Measurements from ENCODE around the gene EP400. TPM values are rescaled to one million over a fixed set of nuclear protein-coding genes. Genes with fewer than 3 reads are reported as not detected.

The EP400 gene
- total and polyA plus RNA-seq, 2 of the 4 experiments (the other 2 are of a cell fraction): 4.3 to 11.4 TPM

DNA sequence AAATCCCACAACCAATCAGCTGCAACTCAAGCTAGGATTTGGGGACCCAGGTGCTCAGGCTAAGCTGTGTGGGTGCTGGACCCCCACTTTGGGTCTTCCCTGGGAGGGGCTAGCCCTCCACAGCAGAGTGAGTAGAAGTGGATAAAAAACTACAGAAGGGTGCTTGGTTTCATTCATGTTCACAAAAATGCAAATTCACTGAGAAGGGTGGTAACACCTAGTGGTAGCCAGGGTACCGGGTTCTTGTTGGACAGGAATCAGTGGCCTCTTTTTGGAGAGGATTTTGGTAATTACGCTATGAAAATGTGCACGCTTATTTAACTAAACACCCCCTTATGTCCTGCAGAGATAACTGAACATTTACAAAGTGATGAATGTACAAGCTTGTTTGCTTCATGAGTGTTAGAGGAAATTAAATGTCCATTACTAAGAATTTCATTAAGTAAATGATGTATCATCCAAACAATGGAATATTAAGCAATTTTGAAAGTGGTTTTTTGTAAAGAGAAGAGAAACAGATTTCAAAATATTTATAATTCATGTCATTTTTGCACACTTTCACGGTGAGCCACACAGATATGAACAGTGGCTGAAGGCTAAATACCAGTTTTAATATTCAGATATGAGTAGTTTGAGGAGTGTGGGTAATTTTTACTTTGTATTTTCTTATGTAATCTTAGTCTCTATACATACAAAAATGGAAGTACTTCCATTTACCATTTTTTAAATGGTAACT, 116.0 kb downstream of the EP400 start:
- Histone ChIP-seq H4K5ac (ENCODE audit: low read depth, low read length) (no peak overlapping the region), H4K91ac (ENCODE audit: insufficient read depth, low read depth, low read length) (no peak overlapping the region), H4K8ac (ENCODE audit: low read depth in 2 of 2, low read length in 2 of 2) (no peak overlapping the region), H3K9ac (ENCODE audit: low read depth, low read length) (no peak overlapping the region), H2BK15ac (ENCODE audit: low read depth, low read length) (no peak overlapping the region), H2AK5ac (ENCODE audit: low read depth, low read length) (no peak overlapping the region), H3K4me1 (ENCODE audit: control insufficient read depth, insufficient read depth, low read length) (peaks cover 2% of the 10 kb centered on the region; the same call in 1 of the 2 replicates), H3K79me1 (ENCODE audit: low read depth in 1 of 2, low read length in 2 of 2) (peaks cover 0 to 3% of the 10 kb centered on the region in 2 experiments; a peak in 1 of 4 replicates), H3K4me2 (ENCODE audit: low read depth, low read length) (no peak overlapping the region), H3K23ac (ENCODE audit: low read depth, low read length) (no peak overlapping the region), H3K27ac (ENCODE audit: insufficient read depth, low read length) (no peak overlapping the region), H2AK9ac (replicated peaks; ENCODE audit: low read depth, low read length, poor library complexity) (no peak overlapping the region), H2AFZ (replicated peaks; ENCODE audit: low read length, poor library complexity) (no peak overlapping the region), H4K20me1 (ENCODE audit: insufficient read depth, low read length) (no peaks in the 10 kb centered on the region; the same call in 1 of the 2 replicates), H3K4ac (ENCODE audit: low read depth, low read length) (no peak overlapping the region), H3K4me3 (ENCODE audit: insufficient read depth, low read depth, low read length) (no peak overlapping the region), H3K36me3 (ENCODE audit: control insufficient read depth, insufficient read depth, low read length) (peaks cover 73% of the 10 kb centered on the region), H3K56ac (ENCODE audit: extremely low read depth, insufficient read depth, low read length) (no peak overlapping the region), H3K9me3 (ENCODE audit: control insufficient read depth, insufficient read depth, low read length) (no peaks in the 10 kb centered on the region), H3K9me1 (ENCODE audit: insufficient read depth, low read length) (peaks cover 3% of the 10 kb centered on the region; the same call in 1 of the 2 replicates), H2BK5ac (ENCODE audit: low read depth, low read length, poor library complexity, severe bottlenecking) (no peak overlapping the region), H3K14ac (replicated peaks; ENCODE audit: low read depth, low read length) (no peak overlapping the region), H3K27me3 (ENCODE audit: control insufficient read depth, insufficient read depth, low read length) (no peaks in the 10 kb centered on the region), H2BK20ac (ENCODE audit: low read depth, low read length) (no peak overlapping the region), H2BK120ac (ENCODE audit: low read depth, low read length) (no peak overlapping the region), H3K18ac (ENCODE audit: low read depth, low read length) (no peak overlapping the region)
- BruUV-seq (replicated peaks): no TSS peak
- CTCF ChIA-PET: no interaction called here
- DNase-seq (no peak), ATAC-seq (ENCODE audit: low read depth) (no peak; the same call in 1 of the 2 replicates)
- intact Hi-C loops (cut with micrococcal nuclease) (no loop called here), dilution Hi-C loops (cut with HindIII; ENCODE audit: low sequenced_read_pairs, unreplicated experiment) (no loop called here), in situ Hi-C loops (cut with MboI; ENCODE audit: low sequenced_read_pairs) (no loop called here)
- no CpG with 5 or more reads among the region's 4 CpGs for WGBS, 2 experiments (ENCODE audit: extremely low coverage in 2 of 2, insufficient read length in 1 of 2)
- TF ChIP-seq MAFK (IDR thresholded peaks at IDR 0.05; ENCODE audit: low read depth, low read length) (no peak), CEBPB (IDR thresholded peaks at IDR 0.05; ENCODE audit: low read depth, low read length) (no peak), SMC3 (IDR thresholded peaks at IDR 0.05; ENCODE audit: low read depth, low read length) (no peak), POLR2A (IDR thresholded peaks at IDR 0.05; ENCODE audit: low read depth, low read length) (no peak), BHLHE40 (IDR thresholded peaks at IDR 0.05; ENCODE audit: low read depth, low read length) (no peak), NFE2L2 (IDR thresholded peaks at IDR 0.05; ENCODE audit: low read depth, low read length) (no peak), RCOR1 (IDR thresholded peaks at IDR 0.05; ENCODE audit: insufficient replicate concordance, low read length) (no peak), MAZ (IDR thresholded peaks at IDR 0.05; ENCODE audit: borderline replicate concordance, low read depth, low read length) (no peak), MXI1 (IDR thresholded peaks at IDR 0.05; ENCODE audit: borderline replicate concordance, low read depth, low read length) (no peak), FOS (IDR thresholded peaks at IDR 0.05; ENCODE audit: low read depth, low read length) (no peak), RFX5 (IDR thresholded peaks at IDR 0.05; ENCODE audit: low read depth, low read length) (no peak), CHD1 (IDR thresholded peaks at IDR 0.05; ENCODE audit: low read depth, low read length) (no peak)
- TF ChIP-seq, protein P1, sequence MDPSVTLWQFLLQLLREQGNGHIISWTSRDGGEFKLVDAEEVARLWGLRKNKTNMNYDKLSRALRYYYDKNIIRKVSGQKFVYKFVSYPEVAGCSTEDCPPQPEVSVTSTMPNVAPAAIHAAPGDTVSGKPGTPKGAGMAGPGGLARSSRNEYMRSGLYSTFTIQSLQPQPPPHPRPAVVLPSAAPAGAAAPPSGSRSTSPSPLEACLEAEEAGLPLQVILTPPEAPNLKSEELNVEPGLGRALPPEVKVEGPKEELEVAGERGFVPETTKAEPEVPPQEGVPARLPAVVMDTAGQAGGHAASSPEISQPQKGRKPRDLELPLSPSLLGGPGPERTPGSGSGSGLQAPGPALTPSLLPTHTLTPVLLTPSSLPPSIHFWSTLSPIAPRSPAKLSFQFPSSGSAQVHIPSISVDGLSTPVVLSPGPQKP (IDR thresholded peaks at IDR 0.05; ENCODE audit: borderline replicate concordance, low read depth, low read length): no peak
- TF ChIP-seq, protein P2, sequence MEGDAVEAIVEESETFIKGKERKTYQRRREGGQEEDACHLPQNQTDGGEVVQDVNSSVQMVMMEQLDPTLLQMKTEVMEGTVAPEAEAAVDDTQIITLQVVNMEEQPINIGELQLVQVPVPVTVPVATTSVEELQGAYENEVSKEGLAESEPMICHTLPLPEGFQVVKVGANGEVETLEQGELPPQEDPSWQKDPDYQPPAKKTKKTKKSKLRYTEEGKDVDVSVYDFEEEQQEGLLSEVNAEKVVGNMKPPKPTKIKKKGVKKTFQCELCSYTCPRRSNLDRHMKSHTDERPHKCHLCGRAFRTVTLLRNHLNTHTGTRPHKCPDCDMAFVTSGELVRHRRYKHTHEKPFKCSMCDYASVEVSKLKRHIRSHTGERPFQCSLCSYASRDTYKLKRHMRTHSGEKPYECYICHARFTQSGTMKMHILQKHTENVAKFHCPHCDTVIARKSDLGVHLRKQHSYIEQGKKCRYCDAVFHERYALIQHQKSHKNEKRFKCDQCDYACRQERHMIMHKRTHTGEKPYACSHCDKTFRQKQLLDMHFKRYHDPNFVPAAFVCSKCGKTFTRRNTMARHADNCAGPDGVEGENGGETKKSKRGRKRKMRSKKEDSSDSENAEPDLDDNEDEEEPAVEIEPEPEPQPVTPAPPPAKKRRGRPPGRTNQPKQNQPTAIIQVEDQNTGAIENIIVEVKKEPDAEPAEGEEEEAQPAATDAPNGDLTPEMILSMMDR (conservative IDR thresholded peaks at IDR 0.05; ENCODE audit: low read depth, low read length): no peak
- TF ChIP-seq, protein P3, sequence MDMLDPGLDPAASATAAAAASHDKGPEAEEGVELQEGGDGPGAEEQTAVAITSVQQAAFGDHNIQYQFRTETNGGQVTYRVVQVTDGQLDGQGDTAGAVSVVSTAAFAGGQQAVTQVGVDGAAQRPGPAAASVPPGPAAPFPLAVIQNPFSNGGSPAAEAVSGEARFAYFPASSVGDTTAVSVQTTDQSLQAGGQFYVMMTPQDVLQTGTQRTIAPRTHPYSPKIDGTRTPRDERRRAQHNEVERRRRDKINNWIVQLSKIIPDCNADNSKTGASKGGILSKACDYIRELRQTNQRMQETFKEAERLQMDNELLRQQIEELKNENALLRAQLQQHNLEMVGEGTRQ (IDR thresholded peaks at IDR 0.05; ENCODE audit: low read depth, low read length): no peak
- POLR2A ChIA-PET (ENCODE audit: unreplicated experiment): no interaction called here
